ENCODE data around the gene IQGAP3. TPM values are rescaled to one million over a fixed set of nuclear protein-coding genes. Genes with fewer than 3 reads are reported as not detected.
"Not testable (repeated sequence)": the region's sequence is repeated elsewhere in the genome, so short reads cannot be mapped to it uniquely, and the experiment has no call there.

Gene IQGAP3
- total and polyA plus RNA-seq, 10 donors: 0.24 to 2.2 (median 0.68) TPM

- no peak for DNase-seq
- no peaks in the 10 kb centered on the region for H3K9me3 ChIP-seq
- TF ChIP-seq CTCF (IDR thresholded peaks at IDR 0.05 in 8 of 11, conservative IDR thresholded peaks at IDR 0.05 in 3 of 11) (no peak), POLR2AphosphoS5 (IDR thresholded peaks at IDR 0.05) (no peak), POLR2A (IDR thresholded peaks at IDR 0.05) (no peak)
- WGBS, 5 donors: 81 to 89% (median 84%) methylated on average over 10 of the region's 10 CpGs
- intact Hi-C loops (cut with DNase I; ENCODE audit: low total_unique reads): no loop called here
- peaks cover 0 to 29% (median 19%) of the 10 kb centered on the region in 6 donors for H3K36me3 ChIP-seq
- H3K4me3 ChIP-seq: peak overlapping the region in 2 of 8 donors; percentile 64 to 92
- H3K27me3 ChIP-seq (replicated peaks in 1 of 7): no peaks in the 10 kb centered on the region
- peak overlapping the region; percentile 75 to 91 (median 84) for H3K27ac ChIP-seq
- peaks cover 6 to 29% (median 15%) of the 10 kb centered on the region in 6 donors for H3K4me1 ChIP-seq
Measured at GRCh38 chr1:156590326-156591180, 18.2 kb upstream of the IQGAP3 start.

- TF ChIP-seq CTCF (IDR thresholded peaks at IDR 0.05 in 8 of 11, conservative IDR thresholded peaks at IDR 0.05 in 3 of 11): no peak
- no peak for TF ChIP-seq POLR2AphosphoS5 (IDR thresholded peaks at IDR 0.05)
- no peak for TF ChIP-seq POLR2A (IDR thresholded peaks at IDR 0.05)
- Histone ChIP-seq H3K9me3 (no peaks in the 10 kb centered on the region), H3K27ac (no peak overlapping the region), H3K4me1 (peaks cover 6 to 29% (median 15%) of the 10 kb centered on the region in 6 donors), H3K4me3 (no peak overlapping the region), H3K36me3 (peaks cover 0 to 19% (median 9%) of the 10 kb centered on the region in 6 donors), H3K27me3 (replicated peaks in 1 of 7) (no peaks in the 10 kb centered on the region)
- intact Hi-C loops (cut with DNase I; ENCODE audit: low total_unique reads): no loop called here
- WGBS, 5 donors: 42 to 65% (median 49%) methylated on average over 5 of the region's 5 CpGs
- no peak for DNase-seq
Measured at GRCh38 chr1:156589546-156589945, 17.2 kb upstream of the IQGAP3 start.

GRCh38 chr1:156587927-156588326 lies 15.6 kb upstream of the IQGAP3 start:
- H3K36me3 ChIP-seq; H3K9me3 ChIP-seq; H3K27me3 ChIP-seq (replicated peaks in 1 of 7); DNase-seq; H3K27ac ChIP-seq; intact Hi-C loops (cut with DNase I; ENCODE audit: low total_unique reads); H3K4me3 ChIP-seq: not testable (repeated sequence)
- peaks cover 6 to 38% (median 28%) of the 10 kb centered on the region in 6 donors for H3K4me1 ChIP-seq
- 86 to 95% (median 89%) methylated on average over 8 of the region's 8 CpGs for WGBS, 5 donors

- Histone ChIP-seq H3K27me3 (replicated peaks in 1 of 7) (no peaks in the 10 kb centered on the region), H3K9me3 (no peaks in the 10 kb centered on the region), H3K27ac (no peak overlapping the region), H3K36me3 (no peaks in the 10 kb centered on the region), H3K4me1 (peaks cover 6 to 38% (median 25%) of the 10 kb centered on the region in 6 donors), H3K4me3 (no peak overlapping the region)
- TF ChIP-seq POLR2A (IDR thresholded peaks at IDR 0.05): no peak
- no peak for TF ChIP-seq POLR2AphosphoS5 (IDR thresholded peaks at IDR 0.05)
- no peak for TF ChIP-seq CTCF (IDR thresholded peaks at IDR 0.05 in 8 of 11, conservative IDR thresholded peaks at IDR 0.05 in 3 of 11)
- DNase-seq: no peak
- WGBS, 5 donors: 82 to 95% (median 89%) methylated on average over 3 of the region's 3 CpGs
- intact Hi-C loops (cut with DNase I; ENCODE audit: low total_unique reads): no loop called here
Measured at GRCh38 chr1:156586892-156587477, 14.6 kb upstream of the IQGAP3 start.
